Heart left ventricle (tissue), 16 donors: ENCODE results near the gene TBX2. TPM values are rescaled to one million over a fixed set of nuclear protein-coding genes. Genes with fewer than 3 reads are reported as not detected.
"Not testable (repeated sequence)": the region's sequence is repeated elsewhere in the genome, so short reads cannot be mapped to it uniquely, and the experiment has no call there.

Experiments used
- ATAC-seq, 4 donors: fragments of 200-7000 bp; cut with Tn5 transposase; one replicate each; pipeline ENCODE4 v1.9.1; 2020 to 2022; ENCODE audit warnings: moderate library complexity in 4 of 4, mild to moderate bottlenecking in 3 of 4, moderate number of reproducible peaks in 1 of 4
- DNase-seq, 5 donors: peaks; one replicate each; pipeline ENCODE4 v3.0.0-alpha.2; 2020
- H3K27ac ChIP-seq, 12 donors: fragments of 200-600 bp; sonication (generic) in 4 of 12; one replicate each; pipeline versions ENCODE4 v1.5.0 to v1.8.0; 2016 to 2022; ENCODE audit warnings: mild to moderate bottlenecking in 2 of 12
- H3K27me3 ChIP-seq, 9 donors: fragments of 200-600 bp; sonication (generic) in 2 of 9; one replicate each; pipeline versions ENCODE4 v1.5.1 to v1.8.0; 2016 to 2022; ENCODE audit warnings: mild to moderate bottlenecking in 3 of 9
- H3K36me3 ChIP-seq, 9 donors: fragments of 200-600 bp; sonication (generic) in 2 of 9; one replicate each; pipeline versions ENCODE4 v1.5.0 to v1.8.0; 2018 to 2022; ENCODE audit warnings: mild to moderate bottlenecking in 2 of 9
- H3K4me1 ChIP-seq, 12 donors: fragments of 200-600 bp; sonication (generic) in 4 of 12; one replicate each; pipeline versions ENCODE4 v1.5.0 to v1.8.0; 2016 to 2022; ENCODE audit warnings: mild to moderate bottlenecking in 3 of 12
- H3K4me3 ChIP-seq, 12 donors: fragments of 200-600 bp; sonication (generic) in 4 of 12; one replicate each; pipeline versions ENCODE4 v1.5.0 to v1.8.0; 2017 to 2022; ENCODE audit warnings: mild to moderate bottlenecking in 9 of 12, moderate library complexity in 4 of 12
- H3K9me3 ChIP-seq, 12 donors: fragments of 200-600 bp; sonication (generic) in 4 of 12; one replicate each; pipeline versions ENCODE4 v1.5.0 to v1.8.0; 2016 to 2022; ENCODE audit warnings: mild to moderate bottlenecking in 1 of 12
- CTCF ChIP-seq, 12 donors: fragments of 200-600 bp; sonication (generic) in 4 of 12; IDR thresholded peaks; one replicate each; pipeline versions ENCODE4 v1.5.0 to v1.8.0; 2018 to 2022; ENCODE audit warnings: antibody characterized with exemption in 12 of 12, mild to moderate bottlenecking in 5 of 12
- POLR2A ChIP-seq, 2 donors: fragments of 450-650 bp; IDR thresholded peaks; one replicate each; pipeline ENCODE4 v1.6.1; 2017; ENCODE audit warnings: antibody characterized with exemption in 2 of 2, mild to moderate bottlenecking in 2 of 2, moderate library complexity in 2 of 2
- WGBS, 4 donors: extraction: QIAGEN DNeasy Blood & Tissue Kit in 2 of 4; methylation state at CpG; one replicate each; pipeline versions ENCODE4 v1.1.5 to v1.1.7; 2013 to 2018; 5-methylcytosine and 5-hydroxymethylcytosine counted together
- intact Hi-C, 10 donors: fragments of 100-400 bp; cut with DNase I; formaldehyde crosslinking; loops; one replicate each; pipeline versions ENCODE4 v1.11.1 to v1.14.2; 2022
- polyA plus RNA-seq, 2 donors: library from polyadenylated mRNA; stranded (reverse); fragments of 200-250 nt; gene quantifications; one replicate each; pipeline ENCODE4 v1.2.3, GENCODE V29; 2013
- total RNA-seq, 9 donors: library from RNA; depleted of rRNA in 2 of 9; stranded (reverse); fragments of >200 nt in 2 of 9; fragmentation: NEBNext Ultra II Directional in 3 of 9; extraction: Animal tissue kit (Norgen Biotek cat#: 25700) in 3 of 9; gene quantifications; one replicate each; pipeline versions ENCODE4 v1.1.0 to v1.2.4, GENCODE V29; 2016 to 2023
- donor health status: ischemic (EF 13 %, LVEDD 7.1; RV severe dilation, severe dysfunction).
- donor health status: healthy with polysubstance abuse.
- donor health status: DM: no; HTN: yes; CAD: no.
- donor health status: DM: no; HTN: no; CAD: no.
- donor health status: ischemic (EF 25% LVEDD 6.9; RV normal size, moderate dysfunction).
- donor health status: ischemic (EF 25% LVEDD 5.7; RV mildly dilated, moderate dysfunction).
- donor health status: healthy.
- donor health status: DM: yes; HTN: yes; CAD: no.
- donor health status: ischemic (EF 35%, LVEDD 5.7; RV mildly dilated, moderate dysfunction).
- donor health status: nonischemic (EF 11% LVEDD 7.7; RV severe dilation, severe dysfunction).
- donor health status: DM: yes; HTN: yes; CAD: no.
- donor health status: PGD.
- donor health status: ischemic (EF 29% LVEDD 5.4; RV normal size, mild dysfunction).
- donor health status: nonischemic (EF 23%, LVEDD 6.1; RV moderate dilation, normal function).

Gene TBX2
- total and polyA plus RNA-seq, 11 donors: 7.0 to 23.0 (median 13.4) TPM

- intact Hi-C loops: no loop called here
- H3K27me3 ChIP-seq: peaks cover 0 to 16% (median 0%) of the 10 kb centered on the region in 9 donors
- TF ChIP-seq CTCF (IDR thresholded peaks at IDR 0.05) (no peak), POLR2A (IDR thresholded peaks at IDR 0.05) (no peak)
- 64 to 74% (median 68%) methylated on average over 4 of the region's 4 CpGs for WGBS, 4 donors
- H3K27ac ChIP-seq: no peak overlapping the region
- H3K4me1 ChIP-seq: no peaks in the 10 kb centered on the region
- DNase-seq (no peak), ATAC-seq (no peak)
- no peak overlapping the region for H3K4me3 ChIP-seq
- peaks cover 0 to 23% (median 9%) of the 10 kb centered on the region in 12 donors for H3K9me3 ChIP-seq
- H3K36me3 ChIP-seq: no peaks in the 10 kb centered on the region
These were observed 32.1 kb downstream of the TBX2 start for GRCh38 chr17:61431594-61432311.

- no peaks in the 10 kb centered on the region for H3K4me1 ChIP-seq
- H3K27ac ChIP-seq: no peak overlapping the region
- no peaks in the 10 kb centered on the region for H3K36me3 ChIP-seq
- intact Hi-C loops: no loop called here
- no peak overlapping the region for H3K4me3 ChIP-seq
- peaks cover 0 to 38% (median 20%) of the 10 kb centered on the region in 12 donors for H3K9me3 ChIP-seq
- TF ChIP-seq POLR2A (IDR thresholded peaks at IDR 0.05) (no peak), CTCF (IDR thresholded peaks at IDR 0.05) (no peak)
- ATAC-seq (no peak), DNase-seq (no peak)
- peaks cover 0 to 21% (median 0%) of the 10 kb centered on the region in 9 donors for H3K27me3 ChIP-seq
These were observed 36.6 kb downstream of the TBX2 start for GRCh38 chr17:61436273-61436672.

DNA sequence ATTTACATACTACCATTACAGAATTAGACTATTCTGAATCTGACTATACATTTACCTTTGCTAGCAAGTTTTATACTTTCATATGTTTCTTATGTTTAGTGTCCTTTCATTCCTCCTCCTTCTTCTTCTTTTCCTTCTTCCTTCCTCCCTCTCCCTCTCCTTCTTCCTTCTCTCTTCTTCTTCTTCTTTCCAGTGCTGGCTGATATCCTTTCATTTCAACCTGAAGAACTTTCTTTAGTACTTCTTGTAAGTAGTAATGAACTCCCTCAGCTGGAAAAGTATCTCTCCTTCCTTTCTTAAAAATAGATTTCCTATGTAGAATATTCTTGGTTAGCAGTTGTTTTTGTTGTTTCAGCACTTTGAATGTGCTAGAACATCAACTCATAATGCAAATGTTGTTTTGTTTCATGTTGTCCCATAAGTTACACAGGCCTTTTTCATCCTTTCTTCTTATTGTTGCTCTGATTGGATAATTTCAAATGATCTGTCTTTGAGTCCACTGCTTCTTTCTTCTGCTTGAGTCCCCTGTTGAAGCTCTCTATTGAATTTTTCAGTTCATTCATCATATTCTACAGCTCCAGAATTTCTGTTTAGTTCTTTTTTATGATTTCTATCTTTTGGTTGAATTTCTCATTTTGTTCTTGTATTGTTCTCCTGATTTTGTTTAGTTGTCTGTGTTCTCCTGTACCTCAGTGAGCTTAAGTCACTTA is 37.5 kb downstream of the TBX2 start:
- no peak for DNase-seq
- H3K36me3 ChIP-seq: no peaks in the 10 kb centered on the region
- H3K9me3 ChIP-seq: peaks cover 0 to 38% (median 20%) of the 10 kb centered on the region in 12 donors
- H3K4me3 ChIP-seq: no peak overlapping the region
- H3K27ac ChIP-seq: no peak overlapping the region
- ATAC-seq: no peak
- no peaks in the 10 kb centered on the region for H3K4me1 ChIP-seq
- TF ChIP-seq CTCF (IDR thresholded peaks at IDR 0.05): no peak
- TF ChIP-seq POLR2A (IDR thresholded peaks at IDR 0.05): no peak
- intact Hi-C loops: no loop called here
- H3K27me3 ChIP-seq: peaks cover 0 to 21% (median 1%) of the 10 kb centered on the region in 9 donors

DNA sequence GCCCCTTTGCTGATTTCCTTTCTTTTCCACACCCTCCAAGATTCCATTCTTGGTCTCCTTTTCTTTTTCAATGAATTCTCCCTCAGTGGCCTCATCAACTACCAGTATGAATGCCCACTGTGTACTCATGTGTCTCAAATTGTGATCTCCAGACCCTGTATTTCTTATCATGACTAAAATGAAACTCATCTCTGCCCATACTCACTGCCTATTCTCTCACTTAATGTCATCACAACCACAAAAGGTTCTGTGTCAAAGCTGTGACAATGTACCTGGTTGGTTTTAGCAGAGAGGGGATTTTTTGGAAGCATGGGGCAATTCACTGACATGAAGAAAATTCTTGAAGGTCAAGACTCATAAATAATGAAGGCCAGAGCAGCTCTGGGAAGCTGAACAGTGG is 41.1 kb downstream of the TBX2 start:
- DNase-seq: no peak
- intact Hi-C loops: loop anchor here in 1 of 10 donors (10.0 kb wide), 1 partner anchor 64 kb away; no protein-coding TSS in a partner anchor
- Histone ChIP-seq H3K4me1 (no peaks in the 10 kb centered on the region), H3K27ac (no peak overlapping the region), H3K36me3 (no peaks in the 10 kb centered on the region), H3K27me3 (peaks cover 0 to 32% (median 6%) of the 10 kb centered on the region in 9 donors), H3K9me3 (peaks cover 0 to 26% (median 17%) of the 10 kb centered on the region in 12 donors), H3K4me3 (no peak overlapping the region)
- no peak for ATAC-seq
- TF ChIP-seq POLR2A (IDR thresholded peaks at IDR 0.05) (no peak), CTCF (IDR thresholded peaks at IDR 0.05) (no peak)

DNA sequence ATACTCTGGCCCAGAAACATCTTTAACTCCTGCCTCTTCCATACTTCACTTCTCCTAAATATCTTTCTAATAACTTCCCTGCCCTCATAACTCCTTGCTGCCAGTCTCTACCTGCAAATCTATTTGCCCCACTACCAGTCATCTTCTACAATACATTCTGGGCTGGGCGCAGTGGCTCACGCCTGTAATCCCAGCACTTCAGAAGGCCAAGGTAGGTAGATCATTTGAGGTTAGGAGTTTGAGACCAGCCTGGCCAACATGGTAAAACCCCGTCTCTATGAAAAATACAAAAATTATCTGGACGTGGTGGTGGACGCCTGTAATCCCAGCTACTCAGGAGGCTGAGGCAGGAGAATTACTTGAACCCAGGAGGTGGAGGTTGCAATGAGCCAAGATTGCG is 41.9 kb downstream of the TBX2 start:
- H3K36me3 ChIP-seq, H3K27ac ChIP-seq, H3K4me1 ChIP-seq, ATAC-seq, DNase-seq, H3K4me3 ChIP-seq: not testable (repeated sequence)
- 91 to 98% (median 95%) methylated on average over 6 of the region's 6 CpGs for WGBS, 4 donors
- intact Hi-C loops: loop anchor here in 1 of 10 donors (10.0 kb wide), 1 partner anchor 63 kb away; no protein-coding TSS in a partner anchor
- Histone ChIP-seq H3K27me3 (peaks cover 0 to 31% (median 6%) of the 10 kb centered on the region in 9 donors), H3K9me3 (peaks cover 0 to 18% (median 12%) of the 10 kb centered on the region in 12 donors)
